Activated T-helper 9 cell treated with anti-CD3 and anti-CD28 coated beads, Interleukin-2, amount 50 U/mL, for 16 hours (primary cell): Measurements from ENCODE around the gene GPR26.

ENCODE experiments used
- DNase-seq: peaks from one replicate; pipeline ENCODE4 v3.0.0-alpha.2; 2020; ENCODE audit warnings: low read depth

Gene GPR26

GRCh38 chr10:123648595-123648994 lies 17.6 kb upstream of the GPR26 start:
- DNase-seq = no peak

GRCh38 chr10:123649676-123650075 lies 16.5 kb upstream of the GPR26 start:
- DNase-seq = no peak

GRCh38 chr10:123651421-123652047 lies 14.6 kb upstream of the GPR26 start:
- no peak for DNase-seq

- DNase-seq = no peak
Measured at GRCh38 chr10:123655751-123656150, 10.4 kb upstream of the GPR26 start.

- no peak for DNase-seq
Measured at GRCh38 chr10:123663522-123663921, 2.6 kb upstream of the GPR26 start.

- no peak for DNase-seq
Measured at GRCh38 chr10:123665491-123666286, 466 bp upstream of the GPR26 start.

- no peak for DNase-seq
Measured at GRCh38 chr10:123669886-123670285, 3.7 kb downstream of the GPR26 start.

GRCh38 chr10:123673198-123673597 lies 7.0 kb downstream of the GPR26 start:
- no peak for DNase-seq

GRCh38 chr10:123674741-123675140 lies 8.6 kb downstream of the GPR26 start:
- DNase-seq = no peak

- DNase-seq = no peak
Measured at GRCh38 chr10:123675811-123676210, 9.7 kb downstream of the GPR26 start.

GRCh38 chr10:123677556-123677955 lies 11.4 kb downstream of the GPR26 start:
- DNase-seq = no peak

GRCh38 chr10:123678376-123678775 lies 12.2 kb downstream of the GPR26 start:
- DNase-seq = no peak

- DNase-seq = no peak
Measured at GRCh38 chr10:123681285-123681684, 15.1 kb downstream of the GPR26 start.

- no peak for DNase-seq
Measured at GRCh38 chr10:123682477-123682876, 16.3 kb downstream of the GPR26 start.

GRCh38 chr10:123683459-123683858 lies 17.3 kb downstream of the GPR26 start:
- DNase-seq = no peak

GRCh38 chr10:123683865-123684264 lies 17.7 kb downstream of the GPR26 start:
- no peak for DNase-seq

GRCh38 chr10:123685260-123685659 lies 19.1 kb downstream of the GPR26 start:
- no peak for DNase-seq

- no peak for DNase-seq
Measured at GRCh38 chr10:123687758-123688157, 21.6 kb downstream of the GPR26 start.

- DNase-seq = no peak
Measured at GRCh38 chr10:123689880-123690279, 23.7 kb downstream of the GPR26 start.

GRCh38 chr10:123703195-123703790 lies 37.1 kb downstream of the GPR26 start:
- no peak for DNase-seq

GRCh38 chr10:123704076-123704475 lies 37.9 kb downstream of the GPR26 start:
- no peak for DNase-seq

- DNase-seq = no peak
Measured at GRCh38 chr10:123704812-123705211, 38.7 kb downstream of the GPR26 start.

GRCh38 chr10:123706236-123706635 lies 40.1 kb downstream of the GPR26 start:
- DNase-seq = no peak
